Smooth muscle cell of the umbilical artery (primary cell): ENCODE data around the gene MRPS15. TPM values are rescaled to one million over a fixed set of nuclear protein-coding genes. Genes with fewer than 3 reads are reported as not detected.

Experiments used
- total RNA-seq: library from RNA; depleted of rRNA; stranded (reverse); fragments of >200 nt; gene quantifications from 2 replicates; pipeline ENCODE4 v1.2.3, GENCODE V29; 2014

The MRPS15 gene
- 43.0 and 57.0 TPM in 2 replicates for total RNA-seq

DNA sequence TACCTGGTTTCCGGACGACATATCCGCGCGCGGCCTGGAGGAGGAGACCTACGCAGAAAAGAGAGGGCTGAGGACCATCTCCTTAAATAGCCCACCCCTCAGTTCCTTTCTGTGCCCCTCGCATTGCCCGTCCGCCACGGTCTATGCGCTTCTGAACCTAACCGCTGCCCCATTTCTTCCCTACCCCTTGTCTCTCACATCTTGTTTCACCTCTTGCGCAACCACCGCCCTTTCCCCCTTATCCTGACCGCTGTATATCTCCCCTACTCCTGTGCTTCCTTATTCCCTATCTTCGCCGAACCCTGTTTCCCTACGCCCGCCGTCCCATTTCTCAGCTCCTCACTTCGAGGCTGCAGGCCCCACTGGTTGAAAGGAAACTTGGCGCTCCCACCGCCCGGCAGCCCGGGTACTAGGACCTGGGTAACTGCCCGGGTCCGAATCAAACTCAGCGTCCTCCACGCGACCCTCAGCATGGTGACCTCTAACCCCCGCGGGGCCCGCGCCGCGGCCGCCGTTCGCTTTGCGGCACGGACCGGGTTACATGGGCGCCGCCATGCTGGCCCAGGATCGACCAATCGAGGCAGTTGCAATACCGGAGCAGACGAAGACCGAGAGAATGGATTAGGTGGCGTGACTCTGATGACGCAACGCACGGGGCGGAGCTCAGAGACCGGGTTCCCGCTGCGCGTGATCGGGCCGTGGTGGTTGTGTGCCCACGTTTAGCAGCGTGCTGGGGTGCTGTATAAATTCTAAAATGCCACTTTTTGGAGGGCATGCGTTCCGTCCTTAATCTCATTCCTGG lies at the start of gene MRPS15:
Gene MRPS15, minus strand, starts transcription at position 582 of the 802 bp plus-strand sequence. Its CDS starts 109 bp downstream, at position 473.

GRCh38 chr1:36482724-36483388 lies 18.7 kb upstream of the MRPS15 start, which contains the start of gene CSF3R:
TSS of gene CSF3R (minus strand) at chr1:36482913. CDS start at chr1:36479496, 3,417 bp downstream.

GRCh38 chr1:36450270-36450918 lies 13.8 kb downstream of the MRPS15 start, which contains the start of gene OSCP1:
TSS of gene OSCP1 (minus strand) at chr1:36450451. CDS start at chr1:36450369, 82 bp downstream.

Other genes with a start within 250 kb of the MRPS15 start
- gene THRAP3, start 239.9 kb downstream of the MRPS15 start, total RNA-seq = 66.8 and 104 TPM in 2 replicates
- gene SH3D21, start 158.0 kb downstream of the MRPS15 start, total RNA-seq = 6.5 and 10.5 TPM in 2 replicates
- gene EVA1B, start 140.7 kb downstream of the MRPS15 start, total RNA-seq = 84.0 and 161 TPM in 2 replicates
- 13.1 and 35.9 TPM in 2 replicates for gene STK40, start 78.5 kb downstream of the MRPS15 start, total RNA-seq
- 8.9 and 9.7 TPM in 2 replicates for gene LSM10, start 66.5 kb downstream of the MRPS15 start, total RNA-seq
- 5.4 and 10.4 TPM in 2 replicates for gene OSCP1, start 13.9 kb downstream of the MRPS15 start, total RNA-seq
- gene CSF3R, start 18.5 kb upstream of the MRPS15 start, total RNA-seq = 0.30 TPM in 1 of 2 replicates, not detected in the other